ENCODE measurements around the gene TIMM10B.

GRCh38 chr11:6452219-6452618, 29.1 kb upstream of the TIMM10B start:
- no peak for TF ChIP-seq CTCF (IDR thresholded peaks at IDR 0.05)
- TF ChIP-seq POLR2A (IDR thresholded peaks at IDR 0.05), result no peak

All from testis (tissue), 2 donors.